SU-DHL-6 (cell line): ENCODE results near the gene STARD5.

ENCODE experiments used
- CTCF ChIP-seq: fragments of 200-600 bp; sonication (generic); IDR thresholded peaks from one replicate; pipeline ENCODE4 v1.5.1; 2017; ENCODE audit warnings: antibody characterized with exemption, mild to moderate bottlenecking, low read length, moderate library complexity; ENCODE audit not compliant: insufficient read depth, poor library complexity, severe bottlenecking
- EZH2phosphoT487 ChIP-seq: fragments of 200-600 bp; sonication (generic), shearing (Covaris generic); conservative IDR thresholded peaks from 2 replicates; pipeline ENCODE4 v1.6.1; 2018; ENCODE audit warnings: mild to moderate bottlenecking, antibody characterized with exemption, low read length, moderate library complexity, mixed read lengths

DNA sequence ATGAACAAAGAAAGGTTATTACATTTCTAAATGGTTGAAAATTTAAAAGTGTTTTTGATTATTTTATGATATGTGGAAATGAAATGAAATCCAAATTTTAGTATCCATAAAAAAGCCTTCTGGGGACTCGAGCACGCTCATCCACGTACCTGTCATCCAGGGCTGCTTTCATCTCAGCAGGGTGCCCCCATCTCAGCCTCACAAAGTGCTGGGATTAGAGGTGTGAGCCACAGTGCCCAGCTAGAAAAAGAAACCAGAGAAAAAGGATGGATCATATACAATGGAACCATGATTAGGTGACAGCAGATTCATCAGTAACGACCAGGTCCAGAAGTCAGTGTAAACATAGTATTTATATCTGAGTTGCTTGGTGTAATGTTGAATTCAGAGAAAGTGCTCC, 49.7 kb downstream of the STARD5 start:
- TF ChIP-seq CTCF = no peak
- TF ChIP-seq EZH2phosphoT487 = no peak
